GM21723 (cell line): Measurements from ENCODE around the gene CTRB1.

Experiments used
- ATAC-seq: cut with Tn5 transposase; IDR thresholded peaks from one replicate; pipeline ENCODE4 v1.9.1; 2021; ENCODE audit warnings: mild to moderate bottlenecking, moderate library complexity; ENCODE audit not compliant: unreplicated experiment

The CTRB1 gene

DNA sequence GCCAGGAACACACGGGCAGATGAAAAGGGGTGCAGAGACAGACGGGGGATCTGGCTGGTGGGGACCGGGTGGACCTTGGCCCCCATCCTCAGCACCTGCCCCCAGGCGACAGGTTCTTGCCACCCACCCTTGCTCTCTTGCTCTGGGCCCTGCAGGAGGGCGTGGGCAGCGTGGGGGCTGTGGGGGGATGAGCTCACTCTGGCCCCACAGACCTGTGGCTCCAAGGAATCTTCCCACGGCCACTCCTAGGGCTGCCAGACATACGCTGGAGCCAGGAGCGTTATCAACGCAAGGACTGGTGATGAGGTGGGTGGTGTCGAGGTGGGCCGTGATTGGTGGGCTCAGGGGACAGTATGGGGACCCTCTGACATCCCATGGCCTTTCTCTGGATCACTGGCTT, 6.3 kb downstream of the CTRB1 start:
- ATAC-seq = no peak

- ATAC-seq = no peak
Observed at GRCh38 chr16:75225678-75226515, 7.1 kb downstream of the CTRB1 start.

DNA sequence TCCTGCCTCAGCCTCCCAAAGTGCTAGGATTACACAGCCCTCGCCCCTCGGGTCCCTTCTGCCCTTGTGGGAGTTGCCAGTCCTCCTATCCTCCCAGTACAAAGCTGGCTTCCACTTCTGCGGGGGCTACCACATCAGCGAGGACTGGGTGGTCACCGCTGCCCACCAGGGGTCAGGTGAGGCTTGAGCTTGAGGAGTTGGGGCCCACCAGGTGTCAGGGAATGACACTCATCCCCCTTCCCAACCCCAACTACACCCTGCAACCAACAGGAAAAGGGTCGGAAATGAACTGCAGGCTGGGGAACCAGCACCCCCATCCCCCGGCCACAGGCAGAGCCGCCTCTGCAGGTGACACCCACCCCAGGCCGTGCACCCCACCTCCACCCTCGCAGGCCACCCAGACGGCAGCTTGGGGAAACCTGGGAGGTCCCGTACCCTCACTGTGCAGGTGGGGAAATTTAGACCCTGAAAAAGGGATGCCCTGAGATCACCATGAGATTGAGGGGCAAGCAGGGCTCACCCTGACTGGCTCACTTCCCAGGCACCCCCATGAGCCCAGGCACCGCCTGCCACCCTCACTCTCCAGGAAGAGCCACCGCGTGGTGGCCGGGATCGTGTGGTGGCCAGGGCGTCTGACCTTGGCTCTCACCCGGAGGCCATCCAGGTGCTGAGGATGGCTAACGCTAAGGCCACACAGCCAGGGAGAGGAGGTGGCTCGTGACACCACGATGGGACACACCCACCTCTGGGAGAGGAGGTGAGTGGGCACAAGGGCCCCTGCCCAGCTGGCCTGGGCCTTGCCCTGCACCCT, 8.0 kb downstream of the CTRB1 start:
- ATAC-seq = no peak

GRCh38 chr16:75227361-75228142, 8.8 kb downstream of the CTRB1 start:
- ATAC-seq = no peak

DNA sequence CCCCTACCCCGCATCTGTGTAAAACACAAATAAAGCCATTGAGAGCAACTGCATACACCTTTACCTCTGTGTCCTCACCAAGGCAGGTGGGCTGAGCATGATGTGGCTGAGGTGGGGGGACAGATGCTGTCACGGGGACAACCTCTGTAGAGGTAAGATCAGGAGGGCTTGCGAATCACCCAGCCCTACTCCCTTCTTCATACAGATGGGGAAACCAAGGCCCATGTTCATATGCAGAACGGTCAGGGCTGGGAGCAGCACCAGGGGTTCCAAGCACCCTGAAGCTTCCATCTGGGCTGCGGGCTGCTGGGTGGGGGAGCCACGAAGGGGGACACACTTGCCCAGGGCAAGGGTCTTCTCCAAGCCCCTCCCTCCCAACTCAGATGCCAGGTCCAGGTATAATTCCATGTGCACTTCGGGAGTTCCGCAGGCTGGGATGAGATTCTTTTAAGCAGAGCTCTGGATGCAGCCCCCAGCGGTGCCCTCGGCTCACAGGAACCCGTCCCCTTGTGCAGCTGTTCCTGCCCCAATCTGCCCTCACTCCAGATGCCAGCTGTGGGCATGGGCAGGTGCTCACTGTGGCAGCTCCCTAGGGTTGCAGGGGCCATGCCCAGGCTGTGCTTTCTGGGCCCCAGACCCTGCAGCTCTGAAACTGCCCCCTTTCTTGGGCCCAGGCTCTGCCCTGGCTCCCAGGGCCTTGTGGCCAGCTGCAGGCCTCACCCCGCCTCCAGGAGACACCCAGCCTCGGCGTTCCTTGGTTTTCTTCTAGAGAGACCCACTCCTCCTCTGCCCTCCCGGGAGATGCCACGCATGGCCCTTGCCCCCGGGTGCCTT, 9.6 kb downstream of the CTRB1 start:
- ATAC-seq = no peak

GRCh38 chr16:75229172-75230031, 10.6 kb downstream of the CTRB1 start:
- ATAC-seq = no peak

DNA sequence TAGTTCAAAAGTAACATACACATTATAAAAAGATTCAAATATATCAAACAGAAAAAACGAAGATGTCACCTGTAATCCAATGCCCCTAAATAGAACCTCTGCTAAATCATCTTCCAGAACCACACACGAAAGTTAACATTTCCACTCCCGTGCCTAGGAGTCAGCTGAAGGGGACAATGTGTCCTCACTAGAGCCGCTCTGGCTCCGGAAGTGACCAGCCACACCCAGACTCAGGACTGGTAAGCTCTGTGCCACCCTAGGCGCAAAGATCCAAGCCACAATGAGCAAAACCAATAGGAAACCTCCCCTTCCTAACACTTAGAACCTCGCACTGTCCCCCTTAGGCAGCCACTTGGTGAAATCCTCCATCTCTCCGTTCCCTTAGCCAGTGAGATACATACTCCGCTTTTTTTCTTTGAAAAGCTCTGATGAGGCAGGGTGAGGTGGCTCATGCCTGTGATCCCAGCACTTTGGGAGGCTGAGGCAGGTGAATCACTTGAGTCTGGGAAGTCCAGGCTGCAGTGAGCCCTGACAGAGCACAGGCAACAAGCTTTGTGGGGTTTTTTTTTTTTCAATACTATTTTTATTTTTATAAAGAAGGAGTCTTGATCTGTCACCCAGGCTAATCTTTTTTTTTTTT, 11.8 kb downstream of the CTRB1 start:
- no peak for ATAC-seq

GRCh38 chr16:75231570-75231969, 12.8 kb downstream of the CTRB1 start:
- no peak for ATAC-seq

DNA sequence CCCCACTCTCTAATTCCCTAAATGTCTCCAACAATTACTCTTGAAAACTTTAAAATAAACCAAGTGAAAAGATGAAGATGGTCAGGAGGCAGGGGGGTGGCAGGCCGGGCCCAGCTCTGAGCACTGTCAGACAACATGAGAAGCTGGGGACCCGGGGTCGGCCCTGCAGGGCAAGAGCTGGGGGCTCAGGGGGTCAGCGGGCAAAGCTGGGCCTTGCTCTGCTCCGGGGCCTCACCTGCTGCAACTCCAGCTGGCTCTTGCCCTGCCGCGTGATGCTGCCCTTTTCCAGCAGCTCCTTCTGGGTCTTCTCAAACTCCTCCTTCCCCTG, 14.8 kb downstream of the CTRB1 start:
- no peak for ATAC-seq

DNA sequence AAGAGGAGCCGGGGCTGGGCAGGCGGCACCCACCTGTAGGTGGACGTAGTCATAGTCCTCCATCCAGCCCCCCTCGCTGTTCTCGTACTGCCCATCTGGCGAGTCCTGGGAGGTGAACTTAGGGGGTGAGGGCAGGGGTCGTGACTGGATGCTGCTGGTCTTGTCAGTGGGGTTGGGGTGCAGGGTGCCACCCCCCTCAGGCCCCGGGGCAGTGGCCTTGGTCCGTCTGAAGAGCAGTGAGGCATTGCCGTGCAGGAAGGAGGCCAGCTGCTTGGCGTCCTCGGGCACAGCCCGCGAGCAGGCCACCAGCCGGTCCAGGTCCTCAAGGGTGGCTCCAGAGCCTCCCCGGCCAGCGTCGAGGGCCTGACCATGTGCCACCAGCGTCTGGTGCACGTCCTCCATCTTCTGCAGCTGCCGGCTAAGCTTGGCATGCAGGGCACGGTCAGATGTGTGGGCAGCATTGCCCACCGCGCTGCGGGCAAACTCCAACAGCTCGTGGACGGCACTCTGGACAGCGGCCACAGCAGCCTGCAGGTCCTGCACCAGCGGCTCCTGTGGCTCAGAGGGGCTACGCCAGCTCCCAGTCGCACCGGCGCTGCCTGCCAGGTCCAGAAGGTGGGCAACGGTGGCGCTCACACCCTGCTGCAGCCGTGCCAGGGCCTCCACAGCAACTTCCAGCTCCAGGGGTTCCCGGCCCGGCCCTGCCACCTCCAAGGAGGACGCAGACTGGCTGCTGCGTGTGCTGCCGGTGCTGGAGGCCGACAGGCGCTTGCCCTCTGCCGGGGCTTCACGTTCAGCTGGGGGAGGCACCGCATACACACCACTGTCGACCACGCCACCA, 16.3 kb downstream of the CTRB1 start:
- no peak for ATAC-seq

DNA sequence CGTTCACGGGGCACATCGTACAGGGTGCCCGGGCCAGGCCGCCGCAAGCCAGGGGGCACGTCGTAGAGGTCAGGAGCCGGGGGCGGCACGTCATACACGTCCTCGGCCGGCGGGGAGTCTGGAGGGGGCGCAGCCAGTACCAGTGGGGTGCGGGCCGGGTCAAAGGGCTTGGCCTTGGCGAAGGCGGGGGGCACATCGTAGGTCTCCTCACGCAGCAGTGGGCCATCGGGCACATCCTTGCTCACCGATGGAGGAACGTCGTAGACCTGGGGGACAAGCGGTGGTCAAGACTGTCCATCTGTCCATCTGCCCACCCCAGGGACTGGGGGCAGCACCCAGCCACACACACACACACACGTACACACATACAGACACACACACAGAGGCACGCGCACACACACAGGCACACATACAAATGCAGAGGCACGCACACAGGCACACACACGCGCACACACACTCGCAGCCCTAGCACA, 17.0 kb downstream of the CTRB1 start:
- no peak for ATAC-seq

- no peak for ATAC-seq
Observed at GRCh38 chr16:75236232-75236631, 17.4 kb downstream of the CTRB1 start.

DNA sequence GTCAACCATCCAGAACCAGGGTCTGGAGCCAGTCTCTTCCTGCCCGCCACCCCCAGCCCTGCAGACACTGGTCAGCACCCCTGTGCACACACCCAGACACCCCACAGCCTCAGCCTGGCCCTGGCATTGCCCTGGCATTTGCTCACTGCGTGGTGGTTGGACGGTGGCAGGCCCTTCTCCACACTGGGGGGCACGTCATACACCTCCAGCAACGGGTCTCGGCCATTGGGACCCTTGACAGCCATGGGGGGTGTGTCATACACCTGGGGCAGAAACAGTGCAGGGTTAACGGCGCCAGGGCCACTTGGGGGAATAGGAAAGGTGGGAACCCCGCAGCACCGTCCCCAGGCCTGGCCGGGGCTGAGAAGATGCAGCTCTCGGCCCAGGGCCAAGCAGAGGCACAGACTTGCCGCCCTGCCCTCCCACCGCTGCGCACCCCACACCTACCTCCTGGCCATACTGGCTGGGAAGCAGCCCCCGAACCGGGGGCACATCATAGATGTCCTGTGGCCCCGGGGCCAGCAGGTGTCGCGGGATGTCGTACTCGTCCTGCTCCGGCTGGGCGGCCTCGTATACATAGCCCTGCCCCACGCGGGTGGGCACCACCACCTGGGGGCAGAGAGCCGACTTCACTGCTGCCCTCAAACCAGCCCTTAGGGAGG, 18.1 kb downstream of the CTRB1 start:
- ATAC-seq = no peak

DNA sequence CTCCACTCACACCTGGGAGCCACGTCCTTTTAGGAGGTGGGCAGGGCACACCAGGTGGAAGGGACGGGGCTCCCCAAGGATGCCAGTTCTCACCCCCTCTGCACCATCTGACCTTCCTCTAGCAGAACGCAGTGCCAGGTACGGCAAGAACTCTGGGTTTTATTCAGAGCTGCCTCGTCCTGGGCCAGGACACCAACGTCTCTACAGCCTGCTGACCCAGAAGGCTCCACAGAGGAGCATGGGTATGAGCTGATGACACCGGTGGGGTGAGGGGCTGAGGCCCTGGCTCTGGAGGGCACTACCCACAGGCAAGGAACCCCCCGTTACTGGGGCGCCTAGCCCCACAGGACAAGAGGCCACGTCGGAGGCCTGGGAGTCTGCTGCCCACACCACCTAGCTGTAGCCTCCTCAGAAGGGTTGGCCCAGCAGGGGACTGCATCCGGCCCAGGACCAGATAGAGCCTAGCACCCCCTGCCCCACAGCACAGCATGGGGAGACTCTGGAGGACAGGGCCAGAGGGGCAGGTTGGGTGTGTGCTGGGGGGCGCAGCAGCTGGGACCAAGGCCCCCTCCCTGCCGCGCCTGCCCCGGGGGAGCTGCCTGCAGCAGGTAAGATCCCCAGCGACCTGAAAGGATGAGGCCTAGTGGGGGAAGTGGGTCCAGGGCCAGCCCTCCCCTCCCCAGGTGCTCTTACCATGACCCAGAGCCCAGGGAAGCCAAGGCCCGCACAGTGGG, 18.8 kb downstream of the CTRB1 start:
- ATAC-seq = no peak

GRCh38 chr16:75238132-75238852, 19.5 kb downstream of the CTRB1 start:
- no peak for ATAC-seq

- ATAC-seq = no peak
Observed at GRCh38 chr16:75238853-75239541, 20.2 kb downstream of the CTRB1 start.
